Peyer's patch (tissue), 4 donors: ENCODE data around the gene CARMIL1. TPM values are rescaled to one million over a fixed set of nuclear protein-coding genes. Genes with fewer than 3 reads are reported as not detected.

Experiments
- DNase-seq, 3 donors: peaks; one replicate each; pipeline ENCODE4 v3.0.0-alpha.2; 2017 to 2019
- H3K27ac ChIP-seq, 4 donors: fragments of 200-600 bp; sonication (generic); one replicate each; pipeline ENCODE4 v1.5.1; 2016 to 2019
- H3K27me3 ChIP-seq, 2 donors: fragments of 200-600 bp; sonication (generic); one replicate each; pipeline ENCODE4 v1.5.1; 2019
- H3K36me3 ChIP-seq, 3 donors: fragments of 200-600 bp; sonication (generic); one replicate each; pipeline ENCODE4 v1.5.1; 2016 to 2019
- H3K4me1 ChIP-seq, 4 donors: fragments of 200-600 bp; sonication (generic); one replicate each; pipeline ENCODE4 v1.5.1; 2016 to 2019
- H3K4me3 ChIP-seq, 4 donors: fragments of 200-600 bp; sonication (generic); 1 replicate in 3 of 4; 2 replicates in 1 of 4; pipeline ENCODE4 v1.5.1; 2016 to 2019; ENCODE audit warnings: mild to moderate bottlenecking in 1 of 4
- H3K9me3 ChIP-seq, 4 donors: fragments of 200-600 bp; sonication (generic); one replicate each; pipeline ENCODE4 v1.5.1; 2016 to 2019; ENCODE audit warnings: mild to moderate bottlenecking in 1 of 4
- POLR2A ChIP-seq, 2 donors: fragments of 450-650 bp; IDR thresholded peaks; one replicate each; pipeline ENCODE4 v1.5.1; 2017; ENCODE audit warnings: antibody characterized with exemption in 2 of 2, mild to moderate bottlenecking in 2 of 2, moderate library complexity in 2 of 2
- total RNA-seq, 4 donors: library from RNA; depleted of rRNA; stranded (reverse); fragments of >200 nt; gene quantifications; one replicate each; pipeline ENCODE4 v1.1.0, GENCODE V29; 2016
- TF ChIP-seq, protein P1 (sequence below), 6 experiments: fragments of 450-650 bp in 4 of 6; fragments of 200-600 bp in 2 of 6; sonication (generic) in 1 of 6; IDR thresholded peaks; one replicate each; pipeline ENCODE4 v1.5.1; 2017 to 2019; ENCODE audit warnings: antibody characterized with exemption in 6 of 6, mild to moderate bottlenecking in 3 of 6, moderate library complexity in 1 of 6

CARMIL1 gene
- total RNA-seq, 4 donors from 2014 or later, result 75.1 to 107 (median 85.7) TPM

DNA sequence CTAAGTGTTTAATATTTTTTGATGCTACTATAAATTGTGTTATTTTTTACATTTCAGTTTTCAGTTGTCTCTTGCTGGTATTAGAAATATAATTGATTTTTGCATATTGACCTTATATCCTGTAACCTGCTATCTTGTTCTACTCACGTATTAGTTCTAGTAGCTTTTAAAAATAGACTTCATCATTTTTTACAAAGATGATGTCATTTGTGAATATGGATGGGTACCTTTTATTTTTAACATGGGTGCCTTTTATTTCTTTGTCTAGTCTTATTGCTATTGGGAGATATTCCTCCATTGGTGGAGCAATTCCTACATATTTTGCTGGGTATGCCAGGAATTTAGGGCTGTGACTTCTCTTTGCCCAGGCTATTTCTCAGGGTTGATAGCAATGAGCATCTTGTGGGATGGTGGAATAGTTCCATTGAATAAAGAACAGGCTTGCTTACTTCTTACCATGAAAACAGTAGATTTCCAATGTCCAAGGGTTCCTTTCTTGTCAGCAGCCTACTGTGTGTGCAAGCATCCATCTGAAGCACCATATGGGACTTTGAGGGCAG lies 149.7 kb downstream of the CARMIL1 start:
- Histone ChIP-seq H3K9me3 (no peaks in the 10 kb centered on the region), H3K27ac (no peak overlapping the region), H3K4me3 (no peak overlapping the region), H3K27me3 (no peaks in the 10 kb centered on the region), H3K36me3 (no peaks in the 10 kb centered on the region), H3K4me1 (no peaks in the 10 kb centered on the region)
- DNase-seq, result no peak
- TF ChIP-seq, protein P1, sequence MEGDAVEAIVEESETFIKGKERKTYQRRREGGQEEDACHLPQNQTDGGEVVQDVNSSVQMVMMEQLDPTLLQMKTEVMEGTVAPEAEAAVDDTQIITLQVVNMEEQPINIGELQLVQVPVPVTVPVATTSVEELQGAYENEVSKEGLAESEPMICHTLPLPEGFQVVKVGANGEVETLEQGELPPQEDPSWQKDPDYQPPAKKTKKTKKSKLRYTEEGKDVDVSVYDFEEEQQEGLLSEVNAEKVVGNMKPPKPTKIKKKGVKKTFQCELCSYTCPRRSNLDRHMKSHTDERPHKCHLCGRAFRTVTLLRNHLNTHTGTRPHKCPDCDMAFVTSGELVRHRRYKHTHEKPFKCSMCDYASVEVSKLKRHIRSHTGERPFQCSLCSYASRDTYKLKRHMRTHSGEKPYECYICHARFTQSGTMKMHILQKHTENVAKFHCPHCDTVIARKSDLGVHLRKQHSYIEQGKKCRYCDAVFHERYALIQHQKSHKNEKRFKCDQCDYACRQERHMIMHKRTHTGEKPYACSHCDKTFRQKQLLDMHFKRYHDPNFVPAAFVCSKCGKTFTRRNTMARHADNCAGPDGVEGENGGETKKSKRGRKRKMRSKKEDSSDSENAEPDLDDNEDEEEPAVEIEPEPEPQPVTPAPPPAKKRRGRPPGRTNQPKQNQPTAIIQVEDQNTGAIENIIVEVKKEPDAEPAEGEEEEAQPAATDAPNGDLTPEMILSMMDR (IDR thresholded peaks at IDR 0.05), result no peak
- TF ChIP-seq POLR2A (IDR thresholded peaks at IDR 0.05), result no peak

DNA sequence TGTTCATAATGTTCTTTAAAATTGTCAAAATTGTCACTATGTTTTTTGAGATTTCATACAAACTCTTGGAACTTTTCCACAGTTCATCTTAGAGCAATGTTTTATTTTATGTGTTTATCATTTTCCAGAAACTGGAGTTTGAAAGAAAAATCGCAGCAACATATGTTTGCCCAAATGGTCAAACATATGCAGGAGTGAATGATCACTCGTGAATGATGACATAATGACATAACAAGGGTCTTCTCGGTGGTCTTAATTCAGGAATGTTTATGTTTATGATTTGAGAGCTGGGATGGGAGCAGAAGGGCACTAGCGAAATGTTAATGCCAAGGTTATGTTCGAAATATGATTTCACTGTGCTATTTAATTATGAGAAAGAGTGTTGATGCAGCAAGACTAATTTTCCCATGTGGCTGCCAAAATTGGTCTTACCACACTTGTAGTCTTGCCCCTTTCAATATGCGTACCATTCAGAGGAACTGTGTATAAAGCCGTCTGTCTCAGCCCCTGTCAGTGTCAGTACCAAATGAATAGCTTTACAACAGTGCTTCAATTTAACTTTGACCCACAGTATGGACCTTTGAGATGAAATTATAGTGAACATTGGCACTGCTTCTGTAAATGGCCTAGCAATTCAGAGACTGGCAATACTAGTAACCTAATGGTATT lies 152.3 kb downstream of the CARMIL1 start:
- TF ChIP-seq, protein P1 (IDR thresholded peaks at IDR 0.05), result no peak
- no peak for TF ChIP-seq POLR2A (IDR thresholded peaks at IDR 0.05)
- no peak for DNase-seq
- H3K9me3 ChIP-seq, result no peaks in the 10 kb centered on the region

DNA sequence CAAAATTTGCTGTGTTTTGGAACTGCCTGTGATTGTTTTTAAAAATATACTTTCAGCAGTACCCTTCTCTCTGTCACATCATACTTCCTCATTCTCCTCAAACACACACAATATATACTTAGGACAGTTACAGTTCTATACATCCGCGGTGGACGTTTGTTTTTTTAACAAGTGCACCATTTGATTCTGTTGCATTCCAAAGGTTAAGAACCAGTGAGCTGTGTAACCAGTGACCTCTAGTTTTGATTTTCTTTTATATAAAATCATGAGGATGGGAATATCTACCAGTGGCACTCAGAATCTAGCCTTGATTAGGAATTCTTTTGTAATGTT lies 152.8 kb downstream of the CARMIL1 start:
- Histone ChIP-seq H3K4me3 (no peak overlapping the region), H3K27me3 (no peaks in the 10 kb centered on the region), H3K27ac (no peak overlapping the region), H3K4me1 (no peaks in the 10 kb centered on the region), H3K36me3 (no peaks in the 10 kb centered on the region), H3K9me3 (no peaks in the 10 kb centered on the region)
- DNase-seq, result no peak
- no peak for TF ChIP-seq POLR2A (IDR thresholded peaks at IDR 0.05)
- TF ChIP-seq, protein P1 (IDR thresholded peaks at IDR 0.05), result no peak

More for the DNA sequence above, 152.3 kb downstream of the CARMIL1 start:
- Histone ChIP-seq H3K36me3 (no peaks in the 10 kb centered on the region), H3K27me3 (no peaks in the 10 kb centered on the region), H3K27ac (no peak overlapping the region), H3K4me3 (no peak overlapping the region), H3K4me1 (no peaks in the 10 kb centered on the region)

DNA sequence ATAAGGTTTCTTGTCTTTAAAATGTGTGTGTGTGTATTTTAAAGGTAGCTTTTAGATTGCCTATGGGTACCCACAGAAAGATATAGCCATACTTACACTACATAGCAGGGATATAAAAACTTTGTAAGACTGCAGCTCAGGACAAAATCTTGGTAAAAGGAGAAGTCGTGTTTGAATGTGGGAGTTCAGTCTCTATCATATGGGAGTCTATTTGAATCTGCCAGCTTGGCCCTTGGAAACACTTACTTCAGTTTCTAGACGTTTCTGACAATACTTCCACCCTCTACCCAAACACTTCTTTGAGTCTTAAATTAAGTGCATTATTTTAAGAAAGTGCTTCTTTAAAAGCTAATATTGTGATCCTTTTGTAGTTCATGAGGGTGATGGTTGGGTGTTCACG lies 155.7 kb downstream of the CARMIL1 start:
- H3K4me1 ChIP-seq, result no peaks in the 10 kb centered on the region
- H3K27ac ChIP-seq, result no peak overlapping the region
- TF ChIP-seq, protein P1 (IDR thresholded peaks at IDR 0.05), result no peak
- TF ChIP-seq POLR2A (IDR thresholded peaks at IDR 0.05), result no peak
- H3K36me3 ChIP-seq, result no peaks in the 10 kb centered on the region
- no peaks in the 10 kb centered on the region for H3K9me3 ChIP-seq
- no peak for DNase-seq
- no peaks in the 10 kb centered on the region for H3K27me3 ChIP-seq
- H3K4me3 ChIP-seq, result no peak overlapping the region

DNA sequence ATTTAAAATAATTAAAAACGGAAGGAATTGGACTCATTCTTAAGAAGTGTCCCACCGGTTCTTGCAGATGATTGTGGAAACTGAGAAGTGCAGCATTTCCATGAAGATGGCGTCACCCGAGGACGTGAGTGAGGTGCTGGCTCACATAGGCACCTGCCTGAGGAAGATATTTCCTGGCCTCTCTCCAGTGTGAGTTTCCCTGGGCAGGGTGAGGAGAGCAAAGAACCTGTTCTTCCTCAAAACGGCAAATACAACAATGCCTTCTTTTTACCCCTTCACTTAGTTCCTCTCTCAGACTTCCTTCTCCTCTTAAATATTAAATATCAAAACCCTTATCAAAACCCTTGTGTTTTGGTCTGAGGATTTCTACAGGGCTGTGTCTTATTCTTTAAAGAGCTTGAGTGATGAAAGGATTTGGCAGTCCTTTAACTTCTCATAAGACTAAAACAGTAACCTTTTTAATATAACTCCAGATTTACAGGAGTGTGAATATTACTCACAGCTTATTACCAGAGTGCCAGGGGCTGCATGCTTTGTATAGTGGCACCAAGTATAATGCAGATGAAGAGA lies 156.3 kb downstream of the CARMIL1 start:
- H3K4me1 ChIP-seq, result no peaks in the 10 kb centered on the region
- H3K27ac ChIP-seq, result no peak overlapping the region
- no peaks in the 10 kb centered on the region for H3K36me3 ChIP-seq
- H3K27me3 ChIP-seq, result no peaks in the 10 kb centered on the region
- TF ChIP-seq, protein P1 (IDR thresholded peaks at IDR 0.05), result no peak
- TF ChIP-seq POLR2A (IDR thresholded peaks at IDR 0.05), result no peak
- no peaks in the 10 kb centered on the region for H3K9me3 ChIP-seq
- DNase-seq, result no peak
- H3K4me3 ChIP-seq, result no peak overlapping the region
